COLO829 (cell line): ENCODE results near the gene HOMEZ.
A peak's percentile ranks its signal among the peaks of the same experiment; 100 is the strongest.
"Not testable (repeated sequence)": the region's sequence is repeated elsewhere in the genome, so short reads cannot be mapped to it uniquely, and the experiment has no call there.

Experiments used
- DNase-seq: peaks from one replicate; pipeline ENCODE4 v3.0.0; 2012; ENCODE audit warnings: low spot score

The HOMEZ gene

GRCh38 chr14:23281247-23281646 lies 4.7 kb downstream of the HOMEZ start:
- no peak for DNase-seq

- not testable (repeated sequence) for DNase-seq
These were observed 8.0 kb downstream of the HOMEZ start for GRCh38 chr14:23277928-23278327.

- no peak for DNase-seq
These were observed 8.7 kb downstream of the HOMEZ start for GRCh38 chr14:23277189-23277588.

- no peak for DNase-seq
These were observed 10.5 kb downstream of the HOMEZ start for GRCh38 chr14:23275412-23275811.

- no peak for DNase-seq
These were observed 16.7 kb downstream of the HOMEZ start for GRCh38 chr14:23269193-23269592.

GRCh38 chr14:23260849-23261248 lies 25.1 kb downstream of the HOMEZ start:
- DNase-seq, result not testable (repeated sequence)

GRCh38 chr14:23259426-23259825 lies 26.5 kb downstream of the HOMEZ start:
- no peak for DNase-seq

GRCh38 chr14:23258256-23258655 lies 27.7 kb downstream of the HOMEZ start:
- DNase-seq, result no peak

GRCh38 chr14:23252420-23253333 lies 33.3 kb downstream of the HOMEZ start:
- no peak for DNase-seq

GRCh38 chr14:23252006-23252405 lies 33.9 kb downstream of the HOMEZ start:
- DNase-seq, result no peak

GRCh38 chr14:23249824-23250223 lies 36.1 kb downstream of the HOMEZ start:
- no peak for DNase-seq

GRCh38 chr14:23248601-23249000 lies 37.3 kb downstream of the HOMEZ start:
- no peak for DNase-seq

GRCh38 chr14:23245282-23245681 lies 40.6 kb downstream of the HOMEZ start:
- DNase-seq, result no peak

- DNase-seq, result no peak
These were observed 42.9 kb downstream of the HOMEZ start for GRCh38 chr14:23243066-23243465.

GRCh38 chr14:23242076-23242475 lies 43.9 kb downstream of the HOMEZ start:
- DNase-seq, result no peak

- DNase-seq, result not testable (repeated sequence)
These were observed 44.7 kb downstream of the HOMEZ start for GRCh38 chr14:23241061-23241715.

- no peak for DNase-seq
These were observed 45.3 kb downstream of the HOMEZ start for GRCh38 chr14:23240661-23241060.

- DNase-seq, result peak; percentile 93
These were observed 47.9 kb downstream of the HOMEZ start, which contains the start of gene RNF212B for GRCh38 chr14:23237772-23238594. TSS of gene RNF212B (plus strand) at chr14:23237936. CDS start at chr14:23240346, 2,410 bp downstream.

- not testable (repeated sequence) for DNase-seq
These were observed 53.6 kb downstream of the HOMEZ start for GRCh38 chr14:23232241-23232808.

GRCh38 chr14:23228812-23229211 lies 57.1 kb downstream of the HOMEZ start:
- no peak for DNase-seq

- no peak for DNase-seq
These were observed 58.4 kb downstream of the HOMEZ start for GRCh38 chr14:23227566-23227965.

GRCh38 chr14:23224958-23225357 lies 61.0 kb downstream of the HOMEZ start:
- DNase-seq, result not testable (repeated sequence)
